GM10266 (cell line): ENCODE data around the gene ANKFN1.

ENCODE experiments used
- DNase-seq: peaks from one replicate; pipeline ENCODE4 v3.0.0; 2012; ENCODE audit errors: extremely low spot score
- TF ChIP-seq, protein P1 (sequence below): IDR thresholded peaks from 2 replicates; pipeline ENCODE4 v1.5.1; 2012; ENCODE audit warnings: mild to moderate bottlenecking, low read depth; ENCODE audit not compliant: control insufficient read depth, insufficient read depth; ENCODE audit errors: missing control alignments

The ANKFN1 gene

DNA sequence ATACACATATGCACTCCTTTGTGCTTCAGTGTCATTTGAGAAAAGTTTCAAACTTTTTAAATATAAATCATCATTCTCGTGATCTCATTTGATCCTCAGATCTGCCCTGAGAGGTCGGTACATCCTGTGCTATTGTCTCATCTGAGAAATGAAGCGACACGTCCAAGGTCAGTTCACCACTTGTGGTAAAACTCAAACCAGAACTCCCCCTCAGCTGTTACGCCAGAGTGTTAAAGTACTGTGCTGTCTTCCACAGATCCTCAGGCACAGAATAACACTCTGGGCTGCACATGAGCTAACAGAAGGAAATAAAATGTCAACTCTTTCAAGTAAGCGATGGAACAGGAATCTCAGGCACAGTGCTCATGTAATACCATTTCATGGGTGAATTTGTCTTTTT, 31.4 kb downstream of the ANKFN1 start:
- TF ChIP-seq, protein P1, sequence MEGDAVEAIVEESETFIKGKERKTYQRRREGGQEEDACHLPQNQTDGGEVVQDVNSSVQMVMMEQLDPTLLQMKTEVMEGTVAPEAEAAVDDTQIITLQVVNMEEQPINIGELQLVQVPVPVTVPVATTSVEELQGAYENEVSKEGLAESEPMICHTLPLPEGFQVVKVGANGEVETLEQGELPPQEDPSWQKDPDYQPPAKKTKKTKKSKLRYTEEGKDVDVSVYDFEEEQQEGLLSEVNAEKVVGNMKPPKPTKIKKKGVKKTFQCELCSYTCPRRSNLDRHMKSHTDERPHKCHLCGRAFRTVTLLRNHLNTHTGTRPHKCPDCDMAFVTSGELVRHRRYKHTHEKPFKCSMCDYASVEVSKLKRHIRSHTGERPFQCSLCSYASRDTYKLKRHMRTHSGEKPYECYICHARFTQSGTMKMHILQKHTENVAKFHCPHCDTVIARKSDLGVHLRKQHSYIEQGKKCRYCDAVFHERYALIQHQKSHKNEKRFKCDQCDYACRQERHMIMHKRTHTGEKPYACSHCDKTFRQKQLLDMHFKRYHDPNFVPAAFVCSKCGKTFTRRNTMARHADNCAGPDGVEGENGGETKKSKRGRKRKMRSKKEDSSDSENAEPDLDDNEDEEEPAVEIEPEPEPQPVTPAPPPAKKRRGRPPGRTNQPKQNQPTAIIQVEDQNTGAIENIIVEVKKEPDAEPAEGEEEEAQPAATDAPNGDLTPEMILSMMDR = no peak
- no peak for DNase-seq

DNA sequence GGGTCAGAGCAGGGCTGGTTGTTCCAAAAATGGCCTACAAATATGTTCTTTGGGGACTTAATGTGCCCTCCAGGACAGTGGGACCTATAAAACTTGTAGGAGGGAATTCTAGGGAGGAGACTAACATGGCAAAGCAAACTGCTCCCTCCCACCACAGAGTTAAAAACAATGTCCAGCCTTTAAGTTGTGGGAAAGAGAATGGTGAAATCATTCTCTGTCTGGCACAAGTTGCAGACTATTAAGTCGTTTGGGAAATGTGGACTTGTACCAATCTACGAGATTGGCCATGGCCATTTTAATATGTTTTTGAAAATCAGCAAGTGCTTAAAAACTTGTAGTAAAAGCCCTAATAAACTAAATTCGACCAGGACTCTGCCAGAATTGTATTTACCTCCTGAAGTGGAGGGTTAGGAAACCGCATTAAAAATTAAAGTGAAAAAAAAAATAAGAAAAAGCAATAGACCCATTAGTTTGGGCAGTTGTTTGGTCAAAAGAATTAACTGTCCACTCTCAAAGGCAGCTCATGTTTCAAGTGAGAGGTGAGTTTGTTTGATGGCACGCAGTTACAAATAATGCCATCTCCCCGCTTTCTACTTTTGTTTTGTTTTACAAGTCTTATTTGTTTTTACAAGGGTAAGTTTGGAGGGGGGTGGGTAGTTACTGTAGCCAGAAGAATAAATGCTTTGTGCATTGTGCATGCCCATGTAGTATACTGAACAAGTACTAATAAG, 32.4 kb downstream of the ANKFN1 start:
- no peak for DNase-seq

DNA sequence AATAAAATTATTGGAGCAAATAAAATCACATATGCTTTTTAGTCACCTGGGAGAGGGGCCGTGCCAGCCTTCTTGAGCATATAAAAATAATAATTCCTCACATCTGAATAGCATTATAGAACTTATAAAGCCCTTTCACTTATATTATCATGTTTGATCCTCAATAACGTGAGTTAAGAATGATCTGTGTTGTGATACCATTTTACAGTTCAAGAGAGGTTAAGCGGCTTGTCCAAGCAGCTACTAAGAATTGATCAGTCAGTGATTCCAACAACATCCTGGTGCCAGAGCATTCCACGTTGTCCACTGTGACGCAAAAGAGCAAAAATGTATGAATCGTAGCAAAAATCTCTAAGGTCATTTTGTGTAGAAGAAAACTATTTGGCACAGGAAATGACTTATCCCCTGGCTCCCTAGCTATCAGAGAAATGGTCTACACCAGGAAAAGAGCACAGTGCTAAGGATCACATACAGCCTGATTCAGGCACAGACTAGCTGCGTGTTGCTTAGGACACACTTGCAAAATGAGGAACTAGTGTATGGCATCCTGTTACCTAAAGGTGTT, 33.0 kb downstream of the ANKFN1 start:
- TF ChIP-seq, protein P1 = no peak
- no peak for DNase-seq

More for the DNA sequence above, 32.4 kb downstream of the ANKFN1 start:
- TF ChIP-seq, protein P1 = no peak

DNA sequence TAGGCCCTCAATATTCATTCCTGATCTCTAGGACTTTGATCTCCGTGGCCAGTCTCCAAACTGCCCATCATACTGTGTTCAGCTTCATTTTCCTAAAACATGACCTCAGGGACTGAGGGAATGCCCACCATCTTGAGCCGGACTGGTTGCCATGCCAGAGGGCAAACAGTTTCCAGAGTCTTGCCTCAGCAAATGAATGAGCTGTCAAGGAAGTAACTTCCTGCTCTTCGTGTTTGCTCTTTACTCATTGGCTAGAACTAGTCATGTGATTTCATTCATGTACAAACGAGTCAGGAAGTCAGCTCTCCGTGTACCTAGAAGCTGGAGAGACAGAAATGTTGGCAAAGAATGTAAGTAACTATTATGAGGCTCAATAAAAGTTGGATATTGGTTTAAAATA, 50.2 kb downstream of the ANKFN1 start:
- TF ChIP-seq, protein P1 = no peak
- no peak for DNase-seq

DNA sequence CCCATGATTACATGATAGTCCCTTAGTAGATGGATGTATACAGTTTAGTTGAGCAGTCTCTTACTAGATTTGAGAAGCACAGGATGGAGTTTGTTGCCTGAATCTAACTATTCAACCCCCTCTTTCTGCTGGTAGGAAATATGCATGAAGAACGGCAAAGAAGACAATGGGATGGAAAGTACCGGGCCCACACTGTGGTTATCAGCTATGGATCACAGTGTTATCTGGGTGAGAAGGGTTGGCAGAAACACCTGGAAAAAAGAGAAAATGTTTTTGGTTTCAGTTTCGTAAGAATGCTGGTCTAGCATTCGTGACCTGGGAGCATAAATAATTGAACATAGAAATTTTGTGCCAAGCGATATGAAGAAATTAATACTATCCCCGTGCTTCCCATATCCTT, 53.1 kb downstream of the ANKFN1 start:
- TF ChIP-seq, protein P1 = no peak
- DNase-seq = no peak

DNA sequence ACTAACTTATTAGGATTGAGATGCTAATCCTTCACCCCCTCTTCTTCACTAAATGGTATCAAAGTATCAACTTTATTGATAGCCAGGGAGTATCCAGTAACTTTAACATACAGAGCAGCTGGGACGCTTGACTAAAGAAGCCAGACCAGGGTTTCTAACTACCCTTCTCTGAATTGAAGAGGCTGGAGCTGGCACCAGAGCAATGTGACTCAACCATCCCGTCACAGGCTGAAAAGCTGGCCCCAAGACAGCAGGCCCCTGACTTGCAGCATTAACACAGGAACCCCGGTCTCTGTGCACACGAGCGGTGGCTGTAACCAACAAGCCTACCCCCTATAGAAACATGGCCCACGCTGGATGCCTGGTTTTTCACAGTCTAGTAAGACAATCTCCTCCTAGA, 59.8 kb downstream of the ANKFN1 start:
- DNase-seq = no peak

DNA sequence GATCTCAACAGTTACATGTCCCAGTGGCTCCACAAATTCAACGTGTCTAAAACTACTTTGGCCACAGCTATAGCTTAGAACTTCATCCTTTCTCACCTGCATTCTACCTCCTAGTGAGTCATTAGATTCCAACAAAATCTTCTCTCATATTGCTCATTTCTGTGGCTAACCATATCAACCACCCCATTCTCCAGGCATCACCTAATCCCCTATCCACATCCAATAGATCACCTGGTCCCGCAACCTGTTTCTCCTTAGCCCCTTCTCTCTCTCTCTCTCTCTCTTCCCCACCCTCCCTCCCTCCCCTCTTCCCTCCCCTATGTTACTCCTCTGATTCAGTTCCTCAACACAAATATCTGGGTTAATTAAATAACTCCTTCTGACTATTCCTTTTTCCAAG, 64.6 kb downstream of the ANKFN1 start:
- no peak for DNase-seq
- TF ChIP-seq, protein P1 = no peak

More for the DNA sequence above, 59.8 kb downstream of the ANKFN1 start:
- TF ChIP-seq, protein P1 = no peak
